ENCODE results near the gene LEFTY1. TPM values are rescaled to one million over a fixed set of nuclear protein-coding genes. Genes with fewer than 3 reads are reported as not detected.

Gene LEFTY1
- polyA plus RNA-seq, 2 donors: 0.02 to 0.10 TPM

DNA sequence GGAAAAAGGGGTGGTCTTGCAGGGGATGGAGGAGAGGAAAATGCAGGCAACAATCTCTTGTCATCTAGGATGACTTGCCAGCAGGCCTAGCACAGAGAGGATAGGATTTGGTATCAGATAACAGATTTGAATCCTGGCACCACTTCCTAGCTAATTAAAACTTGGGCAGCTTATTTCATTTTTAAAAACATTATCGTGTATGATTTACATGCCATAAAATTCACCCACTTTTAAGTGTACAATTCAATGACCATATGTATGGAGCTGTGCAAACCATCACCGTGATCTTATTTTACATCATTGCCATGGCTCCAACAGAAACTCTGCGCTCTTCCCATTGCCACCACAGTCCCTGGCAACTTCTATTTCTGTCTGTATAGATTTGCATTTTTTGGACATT is 28.2 kb upstream of the LEFTY1 start:
- WGBS, 2 donors: 81 to 86% methylated on average over 3 of the region's 3 CpGs
- peaks cover 5 to 10% of the 10 kb centered on the region in 2 donors for H3K4me1 ChIP-seq (ENCODE audit: control insufficient read depth in 2 of 2, insufficient read depth in 2 of 2, low read length in 1 of 2)
- no peaks in the 10 kb centered on the region for H3K9me3 ChIP-seq (ENCODE audit: control insufficient read depth in 2 of 2, insufficient read depth in 1 of 2, low read depth in 1 of 2, low read length in 1 of 2)

DNA sequence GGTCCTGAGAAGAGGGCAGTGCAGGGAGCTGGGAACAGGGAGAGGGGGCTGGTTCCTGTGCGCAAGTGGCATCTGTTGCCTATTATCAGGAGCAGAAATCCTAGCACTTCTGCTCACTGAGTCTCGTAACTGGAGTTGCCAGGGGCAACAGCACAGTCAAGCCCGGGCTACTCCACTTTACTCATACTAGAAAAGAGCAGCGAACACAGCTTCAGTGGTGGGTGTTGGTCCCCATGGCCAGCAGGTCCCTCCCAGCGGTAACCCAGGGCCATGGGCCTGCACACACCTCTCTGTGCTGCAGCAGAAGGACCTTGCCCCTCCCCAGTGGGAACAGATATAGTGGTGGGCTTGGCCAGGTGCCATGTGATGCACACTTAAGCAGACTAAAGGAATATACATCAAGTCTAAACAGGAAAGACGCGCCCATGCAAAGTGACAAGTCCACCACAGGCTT is 26.6 kb upstream of the LEFTY1 start:
- Histone ChIP-seq H3K4me1 (ENCODE audit: control insufficient read depth in 2 of 2, insufficient read depth in 2 of 2, low read length in 1 of 2) (peaks cover 0 to 3% of the 10 kb centered on the region in 2 donors), H3K36me3 (ENCODE audit: control insufficient read depth in 2 of 2, insufficient read depth in 2 of 2, low read length in 1 of 2) (peaks cover 0 to 6% of the 10 kb centered on the region in 2 donors), H3K4me3 (ENCODE audit: low read depth in 1 of 2, low read length in 2 of 2) (no peak overlapping the region), H3K27me3 (ENCODE audit: control insufficient read depth in 1 of 2, insufficient read depth in 2 of 2, low read length in 2 of 2) (no peaks in the 10 kb centered on the region), H3K27ac (ENCODE audit: low read depth in 2 of 2, low read length in 1 of 2) (no peak overlapping the region), H3K9me3 (ENCODE audit: control insufficient read depth in 2 of 2, insufficient read depth in 1 of 2, low read depth in 1 of 2, low read length in 1 of 2) (no peaks in the 10 kb centered on the region)
- 73 to 79% methylated on average over 7 of the region's 7 CpGs for WGBS, 2 donors

More for the DNA sequence above, 28.2 kb upstream of the LEFTY1 start:
- Histone ChIP-seq H3K27ac (ENCODE audit: low read depth in 2 of 2, low read length in 1 of 2) (no peak overlapping the region), H3K4me3 (ENCODE audit: low read depth in 1 of 2, low read length in 2 of 2) (no peak overlapping the region), H3K36me3 (ENCODE audit: control insufficient read depth in 2 of 2, insufficient read depth in 2 of 2, low read length in 1 of 2) (peaks cover 0 to 17% of the 10 kb centered on the region in 2 donors), H3K27me3 (ENCODE audit: control insufficient read depth in 1 of 2, insufficient read depth in 2 of 2, low read length in 2 of 2) (no peaks in the 10 kb centered on the region)

DNA sequence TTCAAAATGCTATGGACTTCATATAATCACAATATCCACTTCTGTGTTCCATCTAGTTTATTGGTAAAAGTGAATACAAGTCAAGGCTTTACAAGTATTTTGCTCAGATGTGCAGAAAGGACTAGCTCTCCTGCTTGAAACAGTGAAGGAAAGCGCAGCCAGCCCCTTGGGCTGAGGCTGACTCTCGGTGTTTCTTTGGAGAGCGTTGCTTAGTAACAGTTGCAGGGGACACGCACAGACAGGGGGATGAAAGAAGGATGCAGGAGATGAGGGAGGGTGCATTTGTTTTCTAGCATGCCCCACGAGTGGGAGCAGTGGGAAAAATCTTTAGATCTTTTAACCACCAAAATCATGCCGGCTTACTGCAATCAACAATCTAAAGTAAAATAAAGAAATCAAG is 26.0 kb upstream of the LEFTY1 start:
- Histone ChIP-seq H3K4me3 (ENCODE audit: low read depth in 1 of 2, low read length in 2 of 2) (no peak overlapping the region), H3K9me3 (ENCODE audit: control insufficient read depth in 2 of 2, insufficient read depth in 1 of 2, low read depth in 1 of 2, low read length in 1 of 2) (no peaks in the 10 kb centered on the region), H3K27ac (ENCODE audit: low read depth in 2 of 2, low read length in 1 of 2) (no peak overlapping the region), H3K36me3 (ENCODE audit: control insufficient read depth in 2 of 2, insufficient read depth in 2 of 2, low read length in 1 of 2) (peaks cover 0 to 6% of the 10 kb centered on the region in 2 donors), H3K27me3 (ENCODE audit: control insufficient read depth in 1 of 2, insufficient read depth in 2 of 2, low read length in 2 of 2) (no peaks in the 10 kb centered on the region), H3K4me1 (ENCODE audit: control insufficient read depth in 2 of 2, insufficient read depth in 2 of 2, low read length in 1 of 2) (peaks cover 0 to 3% of the 10 kb centered on the region in 2 donors)
- WGBS, 2 donors: 89% methylated on average over 6 of the region's 6 CpGs

DNA sequence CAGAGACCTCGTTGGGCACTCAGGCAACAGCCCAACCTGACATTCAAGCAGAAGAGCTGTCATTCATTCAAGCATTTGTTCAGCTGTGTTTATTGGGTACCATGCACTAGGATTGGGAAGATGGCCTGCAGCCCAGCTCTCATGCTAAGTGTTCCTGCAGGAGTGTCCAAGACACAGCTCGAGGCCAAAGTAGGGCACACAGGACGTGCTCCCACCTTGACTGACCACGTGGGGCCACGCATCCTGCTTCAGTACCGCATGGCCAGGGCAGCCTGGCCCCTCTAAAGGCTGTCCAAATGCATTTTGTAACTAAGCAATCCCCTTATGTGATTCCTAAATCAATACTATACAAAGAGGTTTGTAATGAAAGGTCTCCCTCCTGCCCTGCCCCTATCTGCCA is 25.4 kb upstream of the LEFTY1 start:
- H3K4me1 ChIP-seq (ENCODE audit: control insufficient read depth in 2 of 2, insufficient read depth in 2 of 2, low read length in 1 of 2): peaks cover 0 to under 1% of the 10 kb centered on the region in 2 donors
- H3K9me3 ChIP-seq (ENCODE audit: control insufficient read depth in 2 of 2, insufficient read depth in 1 of 2, low read depth in 1 of 2, low read length in 1 of 2): no peaks in the 10 kb centered on the region
- H3K27me3 ChIP-seq (ENCODE audit: control insufficient read depth in 1 of 2, insufficient read depth in 2 of 2, low read length in 2 of 2): no peaks in the 10 kb centered on the region
- no peak overlapping the region for H3K27ac ChIP-seq (ENCODE audit: low read depth in 2 of 2, low read length in 1 of 2)
- 88 to 90% methylated on average over 6 of the region's 6 CpGs for WGBS, 2 donors
- H3K36me3 ChIP-seq (ENCODE audit: control insufficient read depth in 2 of 2, insufficient read depth in 2 of 2, low read length in 1 of 2): peaks cover 0 to 6% of the 10 kb centered on the region in 2 donors
- no peak overlapping the region for H3K4me3 ChIP-seq (ENCODE audit: low read depth in 1 of 2, low read length in 2 of 2)

DNA sequence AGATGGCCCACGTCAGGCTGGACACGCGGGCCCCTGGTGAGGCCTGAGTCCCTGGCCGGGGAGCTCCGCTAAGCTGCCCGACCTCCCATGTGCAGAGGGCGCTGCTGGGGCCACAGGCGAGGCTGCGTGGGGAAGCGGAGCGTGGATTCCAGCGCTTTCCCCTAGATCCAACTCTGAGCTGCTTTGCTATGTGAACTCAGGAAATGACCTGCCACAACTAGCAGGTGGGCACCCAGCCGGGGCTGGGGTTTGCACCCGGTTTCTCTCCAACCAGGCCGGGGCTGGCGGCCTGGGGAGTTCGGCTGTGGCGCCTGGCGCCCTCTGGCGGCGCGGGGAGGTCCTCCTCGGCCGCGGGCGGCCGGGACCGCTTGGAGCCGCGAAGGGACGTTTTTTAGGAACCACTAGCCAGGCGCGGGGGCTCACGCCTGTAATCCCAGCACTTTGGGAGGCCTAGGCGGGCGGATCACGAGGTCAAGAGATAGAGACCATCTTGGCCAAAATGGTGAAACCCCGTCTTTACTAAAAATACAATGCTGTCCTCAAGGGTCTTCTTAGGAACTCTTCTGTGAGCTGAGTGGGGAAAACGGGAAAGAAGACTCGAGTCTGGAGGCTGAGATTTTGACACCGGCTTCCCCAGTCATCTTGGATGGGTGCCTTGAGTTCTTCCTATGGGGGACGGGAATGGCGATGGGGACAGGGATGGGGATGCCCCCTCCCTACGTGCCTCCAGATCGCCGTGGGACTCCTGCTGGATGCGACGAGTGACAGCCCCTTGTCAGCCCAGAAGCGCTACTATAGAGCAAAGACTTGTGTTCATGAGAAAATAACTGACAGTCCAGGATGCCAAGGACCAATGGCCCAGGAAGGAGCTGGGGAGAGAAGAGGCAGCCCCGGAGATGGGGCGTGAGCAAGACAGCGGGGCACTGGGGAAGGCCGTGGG is 22.5 kb upstream of the LEFTY1 start:
- H3K9me3 ChIP-seq (ENCODE audit: control insufficient read depth in 2 of 2, insufficient read depth in 1 of 2, low read depth in 1 of 2, low read length in 1 of 2): no peaks in the 10 kb centered on the region
- H3K27me3 ChIP-seq (ENCODE audit: control insufficient read depth in 1 of 2, insufficient read depth in 2 of 2, low read length in 2 of 2): no peaks in the 10 kb centered on the region
- no peaks in the 10 kb centered on the region for H3K36me3 ChIP-seq (ENCODE audit: control insufficient read depth in 2 of 2, insufficient read depth in 2 of 2, low read length in 1 of 2)
- WGBS, 2 donors: 40 to 51% methylated on average over 53 of the region's 53 CpGs
- no peak overlapping the region for H3K4me3 ChIP-seq (ENCODE audit: low read depth in 1 of 2, low read length in 2 of 2)
- H3K4me1 ChIP-seq (ENCODE audit: control insufficient read depth in 2 of 2, insufficient read depth in 2 of 2, low read length in 1 of 2): no peaks in the 10 kb centered on the region
- H3K27ac ChIP-seq (ENCODE audit: low read depth in 2 of 2, low read length in 1 of 2): no peak overlapping the region

DNA sequence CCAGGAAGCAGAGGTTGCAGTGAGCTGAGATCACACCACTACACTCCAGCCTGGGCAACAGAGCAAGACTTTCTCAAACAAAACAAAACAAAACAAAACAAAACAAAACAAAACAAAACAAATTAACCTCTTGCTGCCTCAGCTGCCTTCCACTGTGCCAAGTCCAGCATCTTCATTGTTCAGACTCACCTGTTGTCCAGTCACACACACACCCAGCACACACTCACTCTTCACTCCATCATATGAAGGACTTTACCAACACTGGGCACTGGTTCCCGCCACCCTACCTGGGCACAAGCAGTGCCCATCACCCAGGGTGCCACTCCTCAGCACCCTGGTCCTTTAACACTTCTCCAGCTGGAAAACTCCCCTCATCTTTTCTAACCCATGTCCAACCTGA is 20.5 kb upstream of the LEFTY1 start:
- H3K27ac ChIP-seq (ENCODE audit: low read depth in 2 of 2, low read length in 1 of 2): no peak overlapping the region
- 99 to 100% methylated on average over 1 of the region's 1 CpG for WGBS, 2 donors
- H3K4me3 ChIP-seq (ENCODE audit: low read depth in 1 of 2, low read length in 2 of 2): no peak overlapping the region
- peaks cover 0 to 2% of the 10 kb centered on the region in 2 donors for H3K4me1 ChIP-seq (ENCODE audit: control insufficient read depth in 2 of 2, insufficient read depth in 2 of 2, low read length in 1 of 2)
- H3K9me3 ChIP-seq (ENCODE audit: control insufficient read depth in 2 of 2, insufficient read depth in 1 of 2, low read depth in 1 of 2, low read length in 1 of 2): no peaks in the 10 kb centered on the region
- H3K36me3 ChIP-seq (ENCODE audit: control insufficient read depth in 2 of 2, insufficient read depth in 2 of 2, low read length in 1 of 2): no peaks in the 10 kb centered on the region
- H3K27me3 ChIP-seq (ENCODE audit: control insufficient read depth in 1 of 2, insufficient read depth in 2 of 2, low read length in 2 of 2): no peaks in the 10 kb centered on the region

DNA sequence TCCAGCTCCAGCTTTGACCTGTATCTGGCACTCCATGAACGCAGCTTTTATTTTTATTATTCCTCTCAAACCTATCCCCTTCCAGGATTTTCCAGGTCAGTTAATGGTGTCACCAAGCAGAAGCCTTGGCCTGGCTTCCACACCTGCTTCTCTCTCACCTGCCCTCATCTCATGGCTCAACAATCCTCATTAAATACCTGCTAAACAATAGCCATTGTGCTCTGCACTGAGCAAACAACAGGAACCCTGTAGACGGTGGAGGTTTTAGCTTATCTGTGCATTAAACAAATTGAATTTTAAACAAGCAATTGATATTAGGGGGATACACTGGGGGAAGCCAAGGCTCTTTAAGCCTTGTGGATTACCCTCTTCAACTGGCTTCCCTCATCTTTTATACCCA is 19.8 kb upstream of the LEFTY1 start:
- H3K27me3 ChIP-seq (ENCODE audit: control insufficient read depth in 1 of 2, insufficient read depth in 2 of 2, low read length in 2 of 2): no peaks in the 10 kb centered on the region
- H3K4me3 ChIP-seq (ENCODE audit: low read depth in 1 of 2, low read length in 2 of 2): no peak overlapping the region
- H3K36me3 ChIP-seq (ENCODE audit: control insufficient read depth in 2 of 2, insufficient read depth in 2 of 2, low read length in 1 of 2): no peaks in the 10 kb centered on the region
- no peak overlapping the region for H3K27ac ChIP-seq (ENCODE audit: low read depth in 2 of 2, low read length in 1 of 2)
- peaks cover 0 to 2% of the 10 kb centered on the region in 2 donors for H3K4me1 ChIP-seq (ENCODE audit: control insufficient read depth in 2 of 2, insufficient read depth in 2 of 2, low read length in 1 of 2)
- WGBS, 2 donors: 65 to 68% methylated on average over 2 of the region's 2 CpGs
- H3K9me3 ChIP-seq (ENCODE audit: control insufficient read depth in 2 of 2, insufficient read depth in 1 of 2, low read depth in 1 of 2, low read length in 1 of 2): no peaks in the 10 kb centered on the region

DNA sequence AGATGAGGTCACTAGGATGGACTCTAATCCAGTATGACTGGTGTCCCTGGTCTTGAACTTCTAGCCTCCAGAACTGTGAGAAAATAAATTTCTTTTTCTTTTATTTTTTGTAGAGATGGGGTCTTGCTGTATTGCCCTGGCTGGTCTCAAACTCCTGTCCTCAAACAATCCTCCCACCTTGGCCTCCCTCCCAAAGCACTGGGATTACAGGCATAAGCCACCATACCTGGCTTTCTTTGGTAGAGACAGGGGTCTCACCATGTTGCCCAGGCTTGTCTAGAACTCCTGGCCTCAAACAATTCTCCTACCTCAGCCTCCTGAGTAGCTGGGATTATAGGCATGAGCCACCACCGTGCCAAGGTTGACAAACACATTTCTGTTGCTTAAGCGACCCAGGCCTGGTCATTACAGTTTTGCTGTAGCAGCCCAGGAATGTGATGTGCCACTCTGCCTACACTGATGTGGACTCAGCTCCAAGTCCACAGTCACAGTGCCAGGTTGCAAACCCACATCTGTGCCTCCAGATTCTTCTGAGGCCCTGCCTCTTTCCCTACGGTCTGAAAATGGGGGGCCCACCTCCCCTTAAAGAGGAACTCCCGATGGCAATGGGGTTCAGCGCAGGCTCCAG is 19.2 kb upstream of the LEFTY1 start:
- WGBS, 2 donors: 73 to 83% methylated on average over 5 of the region's 5 CpGs
- Histone ChIP-seq H3K4me3 (ENCODE audit: low read depth in 1 of 2, low read length in 2 of 2) (no peak overlapping the region), H3K36me3 (ENCODE audit: control insufficient read depth in 2 of 2, insufficient read depth in 2 of 2, low read length in 1 of 2) (no peaks in the 10 kb centered on the region), H3K27ac (ENCODE audit: low read depth in 2 of 2, low read length in 1 of 2) (no peak overlapping the region), H3K4me1 (ENCODE audit: control insufficient read depth in 2 of 2, insufficient read depth in 2 of 2, low read length in 1 of 2) (peaks cover 0 to 2% of the 10 kb centered on the region in 2 donors), H3K27me3 (ENCODE audit: control insufficient read depth in 1 of 2, insufficient read depth in 2 of 2, low read length in 2 of 2) (no peaks in the 10 kb centered on the region), H3K9me3 (ENCODE audit: control insufficient read depth in 2 of 2, insufficient read depth in 1 of 2, low read depth in 1 of 2, low read length in 1 of 2) (no peaks in the 10 kb centered on the region)

DNA sequence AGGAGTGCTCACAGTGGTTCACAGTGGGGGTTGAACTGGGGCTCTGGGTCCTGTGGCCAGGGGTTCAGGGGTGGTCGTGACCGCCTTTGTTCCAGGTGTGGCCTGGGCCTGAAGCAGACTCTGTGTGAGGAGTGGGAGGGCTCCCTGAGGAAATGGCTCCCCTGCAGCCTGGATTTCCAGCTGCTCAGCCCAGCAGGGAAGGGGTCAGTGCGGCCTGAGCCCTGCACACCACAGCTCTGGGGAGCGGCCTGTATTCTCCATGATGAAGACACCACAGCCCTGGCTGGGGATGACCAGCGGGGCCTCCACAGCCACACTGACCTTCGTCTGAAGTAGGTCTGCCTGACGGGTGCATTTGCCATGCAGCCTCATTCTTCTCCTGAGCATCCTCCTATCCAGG is 18.4 kb upstream of the LEFTY1 start:
- H3K36me3 ChIP-seq (ENCODE audit: control insufficient read depth in 2 of 2, insufficient read depth in 2 of 2, low read length in 1 of 2): no peaks in the 10 kb centered on the region
- no peaks in the 10 kb centered on the region for H3K27me3 ChIP-seq (ENCODE audit: control insufficient read depth in 1 of 2, insufficient read depth in 2 of 2, low read length in 2 of 2)
- H3K4me3 ChIP-seq (ENCODE audit: low read depth in 1 of 2, low read length in 2 of 2): no peak overlapping the region
- H3K27ac ChIP-seq (ENCODE audit: low read depth in 2 of 2, low read length in 1 of 2): no peak overlapping the region
- H3K9me3 ChIP-seq (ENCODE audit: control insufficient read depth in 2 of 2, insufficient read depth in 1 of 2, low read depth in 1 of 2, low read length in 1 of 2): no peaks in the 10 kb centered on the region
- peaks cover 0 to 2% of the 10 kb centered on the region in 2 donors for H3K4me1 ChIP-seq (ENCODE audit: control insufficient read depth in 2 of 2, insufficient read depth in 2 of 2, low read length in 1 of 2)
- WGBS, 2 donors: 93 to 96% methylated on average over 7 of the region's 7 CpGs

Data from esophagus (tissue), 2 donors.